ENCODE data around the gene USP7. TPM values are rescaled to one million over a fixed set of nuclear protein-coding genes. Genes with fewer than 3 reads are reported as not detected.

USP7 gene
- total RNA-seq, 4 donors from 2014 or later, result 125 to 139 (median 130) TPM

GRCh38 chr16:8950580-8951077, 13.1 kb downstream of the USP7 start:
- H3K4me1 ChIP-seq, result peaks cover 0 to 82% (median 36%) of the 10 kb centered on the region in 4 donors
- TF ChIP-seq POLR2A (IDR thresholded peaks at IDR 0.05), result no peak
- no peak for TF ChIP-seq CTCF (IDR thresholded peaks at IDR 0.05)
- H3K9me3 ChIP-seq, result no peaks in the 10 kb centered on the region
- no peaks in the 10 kb centered on the region for H3K27me3 ChIP-seq
- no peaks in the 10 kb centered on the region for H3K36me3 ChIP-seq
- no peak for DNase-seq
- H3K27ac ChIP-seq, result no peak overlapping the region
- H3K4me3 ChIP-seq, result no peak overlapping the region

GRCh38 chr16:8949536-8950418, 13.9 kb downstream of the USP7 start:
- H3K27me3 ChIP-seq, result no peaks in the 10 kb centered on the region

GRCh38 chr16:8948831-8949230, 14.9 kb downstream of the USP7 start:
- no peak for DNase-seq
- TF ChIP-seq CTCF (IDR thresholded peaks at IDR 0.05) (no peak), POLR2A (IDR thresholded peaks at IDR 0.05) (no peak)
- peaks cover 0 to 80% (median 41%) of the 10 kb centered on the region in 4 donors for H3K4me1 ChIP-seq
- no peak overlapping the region for H3K4me3 ChIP-seq
- no peak overlapping the region for H3K27ac ChIP-seq
- H3K27me3 ChIP-seq, result no peaks in the 10 kb centered on the region
- no peaks in the 10 kb centered on the region for H3K9me3 ChIP-seq
- H3K36me3 ChIP-seq, result no peaks in the 10 kb centered on the region

More at GRCh38 chr16:8949536-8950418, 13.9 kb downstream of the USP7 start:
- TF ChIP-seq POLR2A (IDR thresholded peaks at IDR 0.05) (no peak), CTCF (IDR thresholded peaks at IDR 0.05) (no peak)
- Histone ChIP-seq H3K27ac (no peak overlapping the region), H3K4me3 (no peak overlapping the region), H3K36me3 (no peaks in the 10 kb centered on the region), H3K4me1 (peaks cover 0 to 84% (median 38%) of the 10 kb centered on the region in 4 donors), H3K9me3 (no peaks in the 10 kb centered on the region)
- DNase-seq, result no peak

GRCh38 chr16:8948069-8948593, 15.6 kb downstream of the USP7 start:
- Histone ChIP-seq H3K4me1 (peaks cover 0 to 85% (median 44%) of the 10 kb centered on the region in 4 donors), H3K27ac (no peak overlapping the region), H3K4me3 (no peak overlapping the region), H3K36me3 (no peaks in the 10 kb centered on the region), H3K27me3 (no peaks in the 10 kb centered on the region), H3K9me3 (no peaks in the 10 kb centered on the region)
- TF ChIP-seq POLR2A (IDR thresholded peaks at IDR 0.05), result no peak
- no peak for TF ChIP-seq CTCF (IDR thresholded peaks at IDR 0.05)
- DNase-seq, result no peak

- no peak overlapping the region for H3K27ac ChIP-seq
- TF ChIP-seq CTCF (IDR thresholded peaks at IDR 0.05), result no peak
- no peaks in the 10 kb centered on the region for H3K27me3 ChIP-seq
- H3K36me3 ChIP-seq, result no peaks in the 10 kb centered on the region
- H3K4me1 ChIP-seq, result peaks cover 0 to 85% (median 35%) of the 10 kb centered on the region in 4 donors
- no peak for DNase-seq
- no peaks in the 10 kb centered on the region for H3K9me3 ChIP-seq
- no peak overlapping the region for H3K4me3 ChIP-seq
Measured at GRCh38 chr16:8946544-8946943, 17.2 kb downstream of the USP7 start.

All from Peyer's patch (tissue), 4 donors.